HEK293T (cell line): Measurements from ENCODE around the gene SRI.

ENCODE experiments used
- CTCF ChIA-PET: fragments of 350-600 bp; formaldehyde crosslinking; extraction: SDS; loops from one replicate; lab custom pipeline; 2021; ENCODE audit warnings: antibody characterized with exemption, inconsistent platforms; lab: Yijun Ruan, JAX
- POLR2A ChIA-PET: fragments of 350-600 bp; formaldehyde crosslinking; extraction: SDS; loops from one replicate; lab custom pipeline; 2020; ENCODE audit warnings: antibody characterized with exemption, inconsistent platforms; lab: Yijun Ruan, JAX
- DNase-seq: peaks from one replicate; pipeline ENCODE4 v3.0.0; 2012; ENCODE audit warnings: mixed read lengths; ENCODE audit errors: extremely low spot score
- ARNT ChIP-seq: fragments of 450-650 bp; IDR thresholded peaks from 2 replicates; pipeline ENCODE4 v1.6.1; 2017; ENCODE audit warnings: mild to moderate bottlenecking
- BHLHE40 ChIP-seq: fragments of 450-650 bp; IDR thresholded peaks from 2 replicates; pipeline ENCODE4 v1.6.1; 2016; ENCODE audit warnings: mild to moderate bottlenecking, moderate library complexity, borderline replicate concordance
- CTBP1 ChIP-seq: fragments of 450-650 bp; IDR thresholded peaks from 2 replicates; pipeline ENCODE4 v1.6.1; 2016; ENCODE audit warnings: borderline replicate concordance
- ELF4 ChIP-seq: fragments of 450-650 bp; IDR thresholded peaks from 2 replicates; pipeline ENCODE4 v1.6.1; 2017; ENCODE audit warnings: antibody characterized with exemption
- FOXA1 ChIP-seq: fragments of 450-650 bp; IDR thresholded peaks from 2 replicates; pipeline ENCODE4 v1.6.1; 2016; ENCODE audit warnings: mild to moderate bottlenecking
- FOXK2 ChIP-seq: fragments of 450-650 bp; IDR thresholded peaks from 2 replicates; pipeline ENCODE4 v1.6.1; 2016; ENCODE audit warnings: mild to moderate bottlenecking
- FOXM1 ChIP-seq: fragments of 450-650 bp; IDR thresholded peaks from 2 replicates; pipeline ENCODE4 v1.6.1; 2017; ENCODE audit warnings: mild to moderate bottlenecking, borderline replicate concordance
- HDGF ChIP-seq: fragments of 450-650 bp; IDR thresholded peaks from 2 replicates; pipeline ENCODE4 v1.6.1; 2017; ENCODE audit warnings: antibody characterized with exemption, borderline replicate concordance
- L3MBTL2 ChIP-seq: fragments of 450-650 bp; conservative IDR thresholded peaks from 2 replicates; pipeline ENCODE4 v1.6.1; 2016; ENCODE audit warnings: mild to moderate bottlenecking
- LEF1 ChIP-seq: fragments of 450-650 bp; IDR thresholded peaks from 2 replicates; pipeline ENCODE4 v1.6.1; 2017; ENCODE audit warnings: mild to moderate bottlenecking, borderline replicate concordance
- NFRKB ChIP-seq: fragments of 450-650 bp; IDR thresholded peaks from 2 replicates; pipeline ENCODE4 v1.6.1; 2016; ENCODE audit warnings: mild to moderate bottlenecking, moderate library complexity
- PKNOX1 ChIP-seq: fragments of 450-650 bp; IDR thresholded peaks from 2 replicates; pipeline ENCODE4 v1.6.1; 2016
- SP1 ChIP-seq: fragments of 450-650 bp; IDR thresholded peaks from 2 replicates; pipeline ENCODE4 v1.6.1; 2017
- SUZ12 ChIP-seq: fragments of 450-650 bp; IDR thresholded peaks from 2 replicates; pipeline ENCODE4 v1.6.1; 2016; ENCODE audit warnings: mild to moderate bottlenecking
- TARDBP ChIP-seq: fragments of 450-650 bp; IDR thresholded peaks from 2 replicates; pipeline ENCODE4 v1.6.1; 2016
- ZNF384 ChIP-seq: fragments of 450-650 bp; IDR thresholded peaks from 2 replicates; pipeline ENCODE4 v1.6.1; 2016

SRI gene

GRCh38 chr7:88244258-88244657 is 24.4 kb upstream of the SRI start:
- TF ChIP-seq L3MBTL2 (no peak), NFRKB (no peak), FOXM1 (no peak), FOXK2 (no peak), HDGF (no peak), CTBP1 (no peak), SUZ12 (no peak), FOXA1 (no peak), TARDBP (no peak), LEF1 (no peak), ARNT (no peak), BHLHE40 (no peak), ZNF384 (no peak), SP1 (no peak), ELF4 (no peak)
- CTCF ChIA-PET = interaction anchor here (1.0 to 1.7 kb wide), 2 partner anchors 8 to 299 kb away, joined by 3 read pairs; no protein-coding TSS in a partner anchor
- POLR2A ChIA-PET = no interaction called here
- DNase-seq = no peak

GRCh38 chr7:88243345-88243909 is 23.6 kb upstream of the SRI start:
- TF ChIP-seq FOXK2 (no peak), SUZ12 (no peak), SP1 (no peak), NFRKB (no peak), BHLHE40 (no peak), TARDBP (no peak), FOXA1 (no peak), ZNF384 (no peak), LEF1 (no peak), ARNT (no peak)
- POLR2A ChIA-PET = no interaction called here
- DNase-seq = peak; percentile 27
- CTCF ChIA-PET = interaction anchor here (1.0 to 1.7 kb wide), 3 partner anchors 9 to 300 kb away, joined by 3 to 4 read pairs (median 3); no protein-coding TSS in a partner anchor

GRCh38 chr7:88239852-88240251 is 20.0 kb upstream of the SRI start:
- no peak for TF ChIP-seq FOXM1
- no peak for TF ChIP-seq FOXA1
- TF ChIP-seq SUZ12 = no peak
- TF ChIP-seq NFRKB = no peak
- TF ChIP-seq ELF4 = no peak
- no peak for TF ChIP-seq LEF1
- TF ChIP-seq CTBP1 = no peak
- no peak for TF ChIP-seq FOXK2
- no peak for TF ChIP-seq PKNOX1
- TF ChIP-seq HDGF = no peak
- no peak for TF ChIP-seq TARDBP
- TF ChIP-seq ZNF384 = no peak
- no peak for TF ChIP-seq L3MBTL2
- TF ChIP-seq SP1 = no peak
- TF ChIP-seq BHLHE40 = no peak
- TF ChIP-seq ARNT = no peak
- no peak for DNase-seq
- CTCF ChIA-PET = no interaction called here
- POLR2A ChIA-PET = no interaction called here

GRCh38 chr7:88233828-88234227 is 14.0 kb upstream of the SRI start:
- TF ChIP-seq TARDBP = no peak
- TF ChIP-seq ELF4 = no peak
- TF ChIP-seq ARNT = no peak
- no peak for TF ChIP-seq SUZ12
- TF ChIP-seq FOXA1 = no peak
- no peak for TF ChIP-seq FOXK2
- TF ChIP-seq CTBP1 = no peak
- TF ChIP-seq HDGF = no peak
- TF ChIP-seq ZNF384 = no peak
- no peak for TF ChIP-seq LEF1
- no peak for TF ChIP-seq SP1
- TF ChIP-seq FOXM1 = no peak
- TF ChIP-seq L3MBTL2 = no peak
- no peak for TF ChIP-seq PKNOX1
- no peak for TF ChIP-seq BHLHE40
- no peak for TF ChIP-seq NFRKB
- ChIA-PET POLR2A (no interaction called here), CTCF (no interaction called here)
- DNase-seq = no peak

GRCh38 chr7:88230646-88231045 is 10.8 kb upstream of the SRI start:
- TF ChIP-seq LEF1 (no peak), ZNF384 (no peak)
- ChIA-PET POLR2A (no interaction called here), CTCF (no interaction called here)

GRCh38 chr7:88229302-88229995 is 9.6 kb upstream of the SRI start:
- TF ChIP-seq HDGF (no peak), SUZ12 (no peak), L3MBTL2 (no peak), CTBP1 (no peak), ARNT (no peak), FOXA1 (no peak), TARDBP (no peak), PKNOX1 (no peak), NFRKB (no peak), SP1 (no peak), BHLHE40 (no peak), FOXK2 (no peak), ZNF384 (no peak), ELF4 (no peak), LEF1 (no peak), FOXM1 (no peak)
- no peak for DNase-seq
- ChIA-PET POLR2A (no interaction called here), CTCF (no interaction called here)

More at GRCh38 chr7:88230646-88231045, 10.8 kb upstream of the SRI start:
- DNase-seq = no peak
